Activated T-helper 2 cell treated with anti-CD3 and anti-CD28 coated beads, Interferon-gamma antibody, Interleukin-2, Interleukin-4, amounts not matched to agents 10 μg/mL and 5 μg/mL and 100 μg/mL, durations not matched to agents 14 hours and 24 hours and 36 hours (primary cell): Measurements from ENCODE around the gene NFU1. TPM values are rescaled to one million over a fixed set of nuclear protein-coding genes. Genes with fewer than 3 reads are reported as not detected.
A peak's percentile ranks its signal among the peaks of the same experiment; 100 is the strongest.

Source experiments
- DNase-seq: peaks from one replicate; pipeline ENCODE4 v3.0.0; 2021; ENCODE audit warnings: low spot score
- H3K27ac Mint-ChIP-seq: one replicate; pipeline ENCODE4 v1.8.0; 2021; ENCODE audit warnings: mixed read lengths
- H3K27me3 Mint-ChIP-seq: one replicate; pipeline ENCODE4 v1.8.0; 2021; ENCODE audit warnings: low read depth, mixed read lengths
- H3K36me3 Mint-ChIP-seq: one replicate; pipeline ENCODE4 v1.8.0; 2021; ENCODE audit warnings: low read depth, mixed read lengths
- H3K4me1 Mint-ChIP-seq: one replicate; pipeline ENCODE4 v1.8.0; 2021; ENCODE audit warnings: low read depth, mixed read lengths
- H3K4me3 Mint-ChIP-seq: one replicate; pipeline ENCODE4 v1.8.0; 2021; ENCODE audit warnings: low read depth, mild to moderate bottlenecking, moderate library complexity, mixed read lengths
- H3K9me3 Mint-ChIP-seq: one replicate; pipeline ENCODE4 v1.8.0; 2021; ENCODE audit warnings: mixed read lengths
- intact Hi-C: fragments of 100-400 bp; cut with micrococcal nuclease; formaldehyde crosslinking; loops from one replicate; pipeline ENCODE4 v1.15.1; 2023
- total RNA-seq: library from RNA; stranded (reverse); gene quantifications from 2 replicates; pipeline ENCODE4 v1.2.3, GENCODE V29; 2022

NFU1 gene
- total RNA-seq, 1 donor from 2014 or later = 57.9 TPM

DNA sequence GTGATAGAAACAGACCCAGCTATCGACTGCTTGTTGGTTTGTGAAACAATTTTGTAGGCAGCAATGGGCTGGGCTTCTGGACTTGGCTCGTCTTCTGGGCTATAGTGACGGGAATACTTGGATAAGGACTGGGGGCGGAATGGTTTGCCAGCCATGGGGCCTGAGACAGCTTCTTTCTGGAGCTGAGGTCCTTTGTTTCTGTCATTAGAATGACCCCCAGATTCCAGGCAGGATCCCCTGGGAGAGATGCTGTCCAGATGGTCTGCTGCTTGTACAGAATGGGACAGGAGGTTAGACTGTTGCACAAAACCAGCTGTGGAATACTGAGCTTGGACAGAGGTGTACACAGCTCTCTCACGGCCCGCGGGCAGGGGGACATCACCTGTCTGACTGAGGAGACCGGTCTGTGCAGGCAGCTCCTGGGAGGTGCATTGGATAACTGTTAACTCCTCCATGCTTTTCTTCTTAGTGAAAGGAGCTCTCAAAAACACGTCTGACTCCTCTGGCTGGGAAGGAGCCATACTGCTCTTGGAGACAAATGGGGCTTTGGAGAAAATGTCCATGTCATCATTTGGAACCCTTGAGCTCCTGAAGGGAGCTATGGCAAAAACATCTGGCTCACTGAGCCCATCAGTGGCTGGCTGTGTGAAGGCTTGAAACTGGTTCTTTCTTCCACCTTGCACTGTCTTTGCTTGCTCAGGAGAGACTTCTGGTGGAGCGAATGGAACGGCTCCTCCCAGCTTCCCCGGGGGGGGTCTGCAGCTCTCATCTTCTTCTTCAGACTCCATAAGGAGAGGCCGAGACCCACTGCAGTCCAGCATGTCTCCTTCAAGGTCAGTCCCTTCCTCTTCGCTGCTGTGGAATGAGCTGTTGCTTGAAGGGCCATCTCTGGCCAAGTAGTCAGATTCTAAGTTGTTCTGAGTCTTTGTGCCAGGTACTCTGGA lies 28.6 kb upstream of the NFU1 start:
- Mint-ChIP-seq H3K9me3 (no peaks in the 10 kb centered on the region), H3K36me3 (peaks cover 54% of the 10 kb centered on the region), H3K27ac (no peak overlapping the region), H3K4me1 (peaks cover 3% of the 10 kb centered on the region), H3K27me3 (no peaks in the 10 kb centered on the region), H3K4me3 (no peak overlapping the region)
- DNase-seq = no peak
- intact Hi-C loops = no loop called here

DNA sequence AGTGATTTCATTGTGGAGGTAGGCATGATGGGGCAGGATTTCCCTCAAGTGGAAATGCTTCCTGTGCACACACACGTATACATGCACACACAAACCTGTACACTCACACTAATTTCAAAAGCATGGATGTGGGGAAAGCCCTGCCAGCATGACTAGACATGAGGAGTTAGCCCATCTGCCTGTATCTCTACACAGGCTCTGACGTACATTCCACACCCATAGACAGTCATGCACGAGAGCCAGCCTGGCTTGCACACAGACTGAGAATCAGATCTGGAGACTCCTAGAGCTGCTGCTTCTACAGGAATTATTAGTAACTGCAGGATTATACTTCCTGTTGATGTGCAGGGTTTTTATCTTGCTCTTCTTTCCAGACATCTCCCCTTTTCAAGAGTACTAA lies 27.3 kb upstream of the NFU1 start:
- DNase-seq = no peak
- Mint-ChIP-seq H3K27ac (no peak overlapping the region), H3K9me3 (no peaks in the 10 kb centered on the region), H3K36me3 (peaks cover 54% of the 10 kb centered on the region), H3K27me3 (no peaks in the 10 kb centered on the region), H3K4me1 (peaks cover 3% of the 10 kb centered on the region), H3K4me3 (no peak overlapping the region)
- intact Hi-C loops = no loop called here

DNA sequence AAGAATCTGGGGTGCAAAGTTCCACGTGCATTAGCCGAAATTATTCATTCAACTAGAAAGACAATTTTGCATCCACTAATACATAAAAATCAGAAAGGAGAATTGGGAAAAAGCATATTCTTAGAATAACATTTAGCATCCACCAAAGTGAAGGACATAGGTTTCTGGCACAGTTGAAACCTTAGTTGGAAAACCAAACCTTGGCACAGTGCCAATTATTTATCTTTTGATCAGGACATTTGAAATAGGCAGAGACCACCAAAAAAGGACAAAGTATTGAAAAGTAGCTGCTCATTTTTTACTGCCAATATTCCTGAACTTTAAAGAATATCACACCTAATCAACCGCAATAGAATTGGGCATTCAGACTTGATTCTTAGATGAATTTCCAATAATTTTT lies 25.5 kb upstream of the NFU1 start:
- H3K27me3 Mint-ChIP-seq = no peaks in the 10 kb centered on the region
- H3K4me3 Mint-ChIP-seq = no peak overlapping the region
- H3K4me1 Mint-ChIP-seq = peaks cover 3% of the 10 kb centered on the region
- no peak overlapping the region for H3K27ac Mint-ChIP-seq
- H3K9me3 Mint-ChIP-seq = no peaks in the 10 kb centered on the region
- no peak for DNase-seq
- intact Hi-C loops = no loop called here
- H3K36me3 Mint-ChIP-seq = peaks cover 48% of the 10 kb centered on the region

- Mint-ChIP-seq H3K27ac (no peak overlapping the region), H3K27me3 (no peaks in the 10 kb centered on the region), H3K4me3 (no peak overlapping the region), H3K4me1 (no peaks in the 10 kb centered on the region), H3K9me3 (no peaks in the 10 kb centered on the region), H3K36me3 (peaks cover 44% of the 10 kb centered on the region)
- intact Hi-C loops = no loop called here
- DNase-seq = no peak
These were observed 24.2 kb upstream of the NFU1 start for GRCh38 chr2:69461404-69461803.

- Mint-ChIP-seq H3K4me1 (no peaks in the 10 kb centered on the region), H3K27ac (no peak overlapping the region), H3K9me3 (no peaks in the 10 kb centered on the region), H3K36me3 (peaks cover 29% of the 10 kb centered on the region), H3K27me3 (no peaks in the 10 kb centered on the region), H3K4me3 (no peak overlapping the region)
- intact Hi-C loops = no loop called here
- DNase-seq = no peak
These were observed 22.7 kb upstream of the NFU1 start for GRCh38 chr2:69459936-69460335.

DNA sequence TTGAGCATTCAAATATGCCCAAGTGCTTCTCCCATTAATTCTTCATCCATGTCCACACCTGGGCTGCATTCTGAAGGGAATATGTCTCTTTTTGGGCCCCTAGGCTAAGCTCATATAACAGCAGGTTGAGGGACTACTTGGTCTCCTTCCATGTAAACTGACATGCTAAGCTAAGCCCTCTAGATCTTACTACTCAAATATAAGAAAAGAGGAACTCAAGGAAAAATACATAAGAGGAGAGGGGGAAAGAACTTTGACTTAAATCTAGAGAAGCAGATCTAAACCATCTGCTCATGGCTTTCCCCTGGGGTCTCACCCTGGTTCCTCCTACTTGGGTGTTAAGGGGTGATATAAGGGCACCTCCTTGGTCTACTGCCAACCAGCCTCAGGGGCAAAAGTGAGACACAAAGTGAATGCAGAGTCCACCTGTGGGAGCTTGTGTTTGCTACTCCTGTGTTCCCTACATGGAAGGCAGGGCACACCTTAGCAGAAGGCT lies 19.8 kb upstream of the NFU1 start:
- no peak overlapping the region for H3K4me3 Mint-ChIP-seq
- no peak for DNase-seq
- peaks cover 13% of the 10 kb centered on the region for H3K4me1 Mint-ChIP-seq
- no peak overlapping the region for H3K27ac Mint-ChIP-seq
- H3K9me3 Mint-ChIP-seq = no peaks in the 10 kb centered on the region
- H3K36me3 Mint-ChIP-seq = peaks cover 10% of the 10 kb centered on the region
- no peaks in the 10 kb centered on the region for H3K27me3 Mint-ChIP-seq
- intact Hi-C loops = no loop called here

DNA sequence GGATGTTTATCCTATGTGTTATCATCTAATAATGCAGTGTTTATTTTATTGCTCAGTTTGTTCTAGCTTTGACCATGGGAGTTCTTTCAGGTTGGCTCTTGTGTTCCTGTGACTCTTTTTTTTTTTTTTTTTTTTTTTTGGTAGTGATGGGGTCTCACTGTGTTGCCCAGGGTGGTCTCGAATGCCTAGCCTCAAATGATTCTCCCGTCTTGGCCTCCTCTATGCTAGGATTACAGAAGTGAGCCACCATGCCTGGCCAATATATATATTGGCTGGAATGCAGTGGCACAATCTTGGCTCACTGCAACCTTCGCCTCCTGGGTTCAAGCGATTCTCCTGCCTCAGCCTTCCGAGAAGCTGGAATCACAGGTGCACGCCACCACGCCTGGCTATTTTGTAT lies 18.9 kb upstream of the NFU1 start:
- Mint-ChIP-seq H3K9me3 (no peaks in the 10 kb centered on the region), H3K27ac (no peak overlapping the region), H3K27me3 (no peaks in the 10 kb centered on the region), H3K4me1 (peaks cover 13% of the 10 kb centered on the region), H3K36me3 (peaks cover 2% of the 10 kb centered on the region), H3K4me3 (no peak overlapping the region)
- intact Hi-C loops = no loop called here
- DNase-seq = no peak

- intact Hi-C loops = no loop called here
- Mint-ChIP-seq H3K4me1 (peaks cover 13% of the 10 kb centered on the region), H3K9me3 (no peaks in the 10 kb centered on the region), H3K36me3 (no peaks in the 10 kb centered on the region), H3K4me3 (no peak overlapping the region), H3K27me3 (no peaks in the 10 kb centered on the region), H3K27ac (no peak overlapping the region)
- no peak for DNase-seq
These were observed 17.7 kb upstream of the NFU1 start for GRCh38 chr2:69454976-69455375.

DNA sequence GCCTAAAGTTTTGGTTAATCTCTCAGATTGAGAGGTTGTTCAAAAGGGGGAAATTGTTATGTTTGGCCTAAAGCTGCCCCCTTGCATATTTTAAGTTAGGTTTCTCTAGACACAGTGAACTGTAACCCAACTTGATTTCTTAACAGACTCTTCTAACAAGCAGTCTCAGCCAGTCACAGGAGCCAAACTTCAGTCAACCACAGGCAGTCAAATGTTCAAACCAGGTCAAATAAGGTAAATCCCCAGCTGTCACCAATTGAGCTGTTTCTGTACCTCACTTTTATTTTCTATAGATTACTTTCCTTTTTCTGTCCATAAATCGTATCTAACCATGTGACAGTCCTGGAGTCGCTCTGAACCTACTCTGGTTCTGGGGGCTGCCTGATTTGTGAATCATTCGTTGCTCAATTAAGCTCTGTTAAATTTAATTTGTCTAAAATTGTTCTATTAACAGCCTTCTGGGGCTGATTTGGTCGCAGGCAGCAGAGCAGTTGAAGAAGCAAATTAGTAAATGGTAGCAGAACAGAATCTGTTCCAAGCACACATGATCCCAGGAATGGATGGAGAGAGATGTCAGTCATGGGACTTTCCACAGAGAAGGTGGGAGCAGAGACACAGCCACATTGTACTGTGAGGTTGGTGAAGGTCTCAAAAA lies 16.4 kb upstream of the NFU1 start:
- no peaks in the 10 kb centered on the region for H3K27me3 Mint-ChIP-seq
- no peak overlapping the region for H3K4me3 Mint-ChIP-seq
- DNase-seq = no peak
- peak overlapping the region; percentile 11 for H3K27ac Mint-ChIP-seq
- intact Hi-C loops = loop anchor here (1.0 kb wide), 2 partner anchors 16 to 54 kb away; partner anchors contain the start of gene NFU1
- no peaks in the 10 kb centered on the region for H3K36me3 Mint-ChIP-seq
- no peaks in the 10 kb centered on the region for H3K9me3 Mint-ChIP-seq
- peaks cover 13% of the 10 kb centered on the region for H3K4me1 Mint-ChIP-seq

- Mint-ChIP-seq H3K4me3 (no peak overlapping the region), H3K9me3 (no peaks in the 10 kb centered on the region), H3K27ac (no peak overlapping the region), H3K36me3 (no peaks in the 10 kb centered on the region), H3K27me3 (peaks cover 2% of the 10 kb centered on the region), H3K4me1 (peaks cover 13% of the 10 kb centered on the region)
- no peak for DNase-seq
- intact Hi-C loops = loop anchor here (1.0 kb wide), 2 partner anchors 15 to 55 kb away; partner anchors contain the start of gene NFU1
These were observed 15.5 kb upstream of the NFU1 start for GRCh38 chr2:69452687-69453086.

DNA sequence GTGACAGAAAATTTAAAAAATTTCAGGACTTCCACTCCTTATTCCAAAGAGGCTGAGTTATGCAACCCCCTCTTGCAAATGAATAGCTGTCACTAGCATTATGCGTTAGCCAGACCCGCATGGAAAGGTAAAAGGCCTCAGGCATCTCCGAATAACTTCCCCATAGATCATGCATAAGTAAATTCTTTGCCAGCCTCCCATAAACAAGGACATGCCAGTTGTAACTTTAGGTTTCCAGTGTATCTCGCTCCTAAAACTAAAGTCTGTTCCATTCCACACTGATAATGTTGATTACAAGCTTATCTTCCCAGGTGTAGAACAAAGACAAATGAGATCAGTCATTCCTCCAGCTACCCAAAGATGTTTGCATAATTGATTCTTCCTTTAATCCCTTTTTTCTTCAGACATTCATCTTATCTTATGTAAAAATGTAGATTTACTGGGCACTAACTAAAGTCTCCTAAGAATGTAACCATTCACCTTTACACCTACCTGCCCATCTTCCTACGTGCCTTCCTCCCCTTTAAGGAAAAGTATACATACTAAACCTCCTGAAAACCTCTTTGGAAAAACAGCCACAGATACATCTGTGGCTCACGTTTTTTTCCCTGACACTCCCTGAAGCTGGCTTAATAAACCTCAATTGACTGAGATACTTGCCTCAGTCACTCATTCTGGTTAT lies 13.6 kb upstream of the NFU1 start:
- Mint-ChIP-seq H3K4me1 (peaks cover 13% of the 10 kb centered on the region), H3K27ac (no peak overlapping the region), H3K4me3 (no peak overlapping the region), H3K36me3 (no peaks in the 10 kb centered on the region), H3K9me3 (no peaks in the 10 kb centered on the region), H3K27me3 (peaks cover 7% of the 10 kb centered on the region)
- DNase-seq = no peak
- intact Hi-C loops = no loop called here

DNA sequence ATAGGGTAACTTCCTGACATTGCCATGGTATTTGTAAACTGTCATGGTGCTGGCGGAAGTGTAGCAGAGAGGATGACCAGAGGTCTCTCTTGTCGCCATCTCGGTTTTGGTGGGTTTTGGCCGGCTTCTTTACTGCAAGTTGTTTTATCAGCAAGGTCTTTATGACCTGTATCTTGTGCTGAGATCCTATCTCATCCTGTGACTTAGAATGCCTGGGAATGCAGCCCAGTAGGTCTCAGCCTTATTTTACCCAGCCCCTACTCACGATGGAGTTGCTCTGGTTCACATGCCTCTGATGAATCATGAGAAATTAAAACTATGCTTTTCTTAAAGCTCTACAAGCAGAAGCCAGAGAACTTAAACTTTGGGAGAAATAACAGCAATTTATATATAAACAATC lies 12.7 kb upstream of the NFU1 start:
- Mint-ChIP-seq H3K27me3 (peaks cover 7% of the 10 kb centered on the region), H3K4me1 (peaks cover 13% of the 10 kb centered on the region), H3K36me3 (no peaks in the 10 kb centered on the region), H3K9me3 (no peaks in the 10 kb centered on the region), H3K27ac (no peak overlapping the region), H3K4me3 (no peak overlapping the region)
- DNase-seq = no peak
- intact Hi-C loops = no loop called here
